ENCODE data around the gene FMNL1. TPM values are rescaled to one million over a fixed set of nuclear protein-coding genes. Genes with fewer than 3 reads are reported as not detected.

The FMNL1 gene
- total RNA-seq, 1 donor from 2014 or later: 22.1 TPM

- Histone ChIP-seq H3K36me3 (no peaks in the 10 kb centered on the region), H3K4me3 (no peak overlapping the region), H3K4me1 (peaks cover 87% of the 10 kb centered on the region), H3K9me3 (no peaks in the 10 kb centered on the region), H3K27ac (peak overlapping the region; percentile 81), H3K27me3 (no peaks in the 10 kb centered on the region)
- intact Hi-C loops (cut with DNase I): no loop called here
- DNase-seq (ENCODE audit: extremely low spot score in 2 of 2): no peak
- TF ChIP-seq POLR2A (IDR thresholded peaks at IDR 0.05): no peak
- no peak for TF ChIP-seq POLR2AphosphoS5 (IDR thresholded peaks at IDR 0.05; ENCODE audit: insufficient read depth in 1 of 2, low read depth in 1 of 2)
- TF ChIP-seq CTCF (IDR thresholded peaks at IDR 0.05): no peak
Observed at GRCh38 chr17:45296833-45297124, 75.1 kb downstream of the FMNL1 start.

Other genes starting within 250 kb of the FMNL1 start
- 54.5 TPM for gene DCAKD, start 170.3 kb upstream of the FMNL1 start, total RNA-seq
- gene NMT1, start 160.6 kb upstream of the FMNL1 start, total RNA-seq: 49.4 TPM
- 34.1 TPM for gene PLCD3, start 89.4 kb upstream of the FMNL1 start, total RNA-seq
- gene ACBD4, start 86.2 kb upstream of the FMNL1 start, total RNA-seq: 18.9 TPM
- gene HEXIM1, start 73.4 kb upstream of the FMNL1 start, total RNA-seq: 27.5 TPM
- gene HEXIM2, start 60.0 kb upstream of the FMNL1 start, total RNA-seq: 9.8 TPM
- gene SPATA32, start 40.2 kb downstream of the FMNL1 start, total RNA-seq: not detected
- 9.8 TPM for gene MAP3K14, start 95.1 kb downstream of the FMNL1 start, total RNA-seq
- 80.0 TPM for gene ARHGAP27, start 211.0 kb downstream of the FMNL1 start, total RNA-seq